GM19397 (cell line): ENCODE results near the gene PLCH1.

Source experiments
- ATAC-seq: cut with Tn5 transposase; IDR thresholded peaks from one replicate; pipeline ENCODE4 v1.9.1; 2021; ENCODE audit warnings: mild to moderate bottlenecking, moderate library complexity; ENCODE audit not compliant: unreplicated experiment

PLCH1 gene

DNA sequence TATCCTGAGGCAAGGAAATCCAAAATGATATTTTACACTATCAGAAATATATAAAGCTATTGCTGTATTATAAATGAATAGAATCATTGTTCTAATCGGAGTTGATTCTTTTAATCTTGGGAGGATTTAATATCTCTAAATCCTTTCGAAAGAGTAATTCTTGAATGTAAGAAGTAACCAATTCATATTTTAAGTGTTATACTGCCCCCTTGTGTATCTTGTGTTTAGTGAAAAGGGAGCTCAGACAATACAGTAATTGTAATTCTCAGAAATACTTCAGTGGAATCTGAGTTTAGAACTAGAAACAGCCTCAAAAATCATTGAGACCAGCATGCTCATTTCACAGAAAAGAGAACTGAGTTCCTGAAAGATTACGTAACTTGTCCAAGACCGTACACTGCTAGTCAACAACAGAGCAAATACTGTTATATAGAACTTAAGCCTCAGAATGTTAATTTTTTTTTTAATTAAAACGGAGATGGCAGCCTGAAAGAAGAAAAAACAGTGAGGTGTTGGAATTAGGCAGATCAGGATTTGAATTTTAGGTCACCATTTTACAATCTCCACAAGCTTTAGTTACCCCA, 42.9 kb downstream of the PLCH1 start:
- ATAC-seq: no peak

DNA sequence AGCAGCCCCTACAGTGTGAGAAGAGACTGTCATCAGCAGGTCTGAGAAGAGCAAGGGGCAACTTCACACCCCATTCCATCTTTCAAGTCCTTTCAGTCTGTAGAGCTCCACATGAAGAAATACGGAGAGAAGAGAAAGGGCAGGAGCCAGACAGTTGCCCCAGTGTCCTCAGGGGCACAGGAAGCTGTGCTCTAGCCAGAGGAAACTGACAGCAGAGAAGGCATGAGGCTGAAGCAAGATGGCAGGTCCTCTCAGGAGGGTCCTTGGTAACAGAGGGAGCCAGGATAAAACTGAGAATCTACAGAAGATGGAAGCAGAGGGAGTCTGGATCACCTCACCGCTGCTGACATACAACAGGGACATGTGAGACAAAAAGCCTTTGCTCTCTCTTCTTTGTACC, 47.3 kb downstream of the PLCH1 start:
- no peak for ATAC-seq

DNA sequence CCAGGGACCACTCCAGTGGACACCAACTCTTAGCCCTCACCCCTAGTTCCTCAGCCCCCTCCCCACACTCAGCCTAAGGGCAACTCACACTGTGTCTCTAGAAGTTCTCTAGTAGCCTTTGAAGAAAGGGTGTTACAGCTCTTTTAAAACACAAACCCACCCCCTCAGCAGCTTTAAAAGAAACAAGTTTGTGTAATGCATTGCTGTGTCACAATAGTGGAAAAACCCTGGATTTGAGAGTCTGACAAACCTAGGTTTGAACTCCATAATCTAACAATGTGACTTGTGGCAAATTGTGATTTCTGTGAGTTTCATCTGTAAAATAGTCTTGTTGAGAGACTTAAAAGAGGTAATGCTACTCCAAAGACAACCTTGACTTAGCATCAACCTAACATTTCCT, 54.0 kb downstream of the PLCH1 start:
- ATAC-seq: no peak

DNA sequence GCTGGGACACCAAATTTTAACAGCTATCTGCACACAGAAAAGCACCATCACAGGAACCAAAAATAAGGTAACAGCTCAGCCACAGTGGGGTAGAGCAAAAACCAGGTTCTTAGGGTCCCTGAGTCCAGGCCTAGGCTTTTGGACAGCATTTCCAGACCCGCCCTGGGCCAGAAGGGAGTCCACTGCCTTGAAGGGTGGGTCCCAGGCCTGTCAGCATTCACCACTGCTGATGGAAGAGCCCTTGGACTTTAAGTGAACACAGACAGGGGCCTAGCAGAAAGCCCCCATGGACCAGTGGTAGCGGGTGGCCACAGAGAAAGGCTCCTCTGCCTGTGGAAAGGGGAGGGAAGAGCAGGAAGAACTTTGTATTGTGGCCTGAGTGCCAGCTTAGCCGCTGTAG, 56.4 kb downstream of the PLCH1 start:
- ATAC-seq: no peak

DNA sequence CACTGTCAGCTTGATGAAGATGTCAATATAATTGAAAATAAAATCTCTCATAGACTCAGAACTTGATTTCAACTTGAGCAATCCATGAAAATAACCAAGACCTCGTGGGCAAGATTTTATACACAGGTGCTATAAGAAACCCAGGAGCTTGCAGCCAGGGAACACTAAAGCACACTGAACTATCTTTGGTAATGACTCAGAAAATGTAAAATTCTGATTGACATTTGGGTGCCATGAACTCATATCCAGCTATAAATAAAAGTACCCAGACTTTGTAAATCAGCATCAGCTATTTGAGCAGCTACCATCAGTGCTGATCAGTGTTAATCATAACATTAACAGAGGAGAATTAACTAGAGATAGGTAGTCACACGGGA, 61.5 kb downstream of the PLCH1 start:
- no peak for ATAC-seq

DNA sequence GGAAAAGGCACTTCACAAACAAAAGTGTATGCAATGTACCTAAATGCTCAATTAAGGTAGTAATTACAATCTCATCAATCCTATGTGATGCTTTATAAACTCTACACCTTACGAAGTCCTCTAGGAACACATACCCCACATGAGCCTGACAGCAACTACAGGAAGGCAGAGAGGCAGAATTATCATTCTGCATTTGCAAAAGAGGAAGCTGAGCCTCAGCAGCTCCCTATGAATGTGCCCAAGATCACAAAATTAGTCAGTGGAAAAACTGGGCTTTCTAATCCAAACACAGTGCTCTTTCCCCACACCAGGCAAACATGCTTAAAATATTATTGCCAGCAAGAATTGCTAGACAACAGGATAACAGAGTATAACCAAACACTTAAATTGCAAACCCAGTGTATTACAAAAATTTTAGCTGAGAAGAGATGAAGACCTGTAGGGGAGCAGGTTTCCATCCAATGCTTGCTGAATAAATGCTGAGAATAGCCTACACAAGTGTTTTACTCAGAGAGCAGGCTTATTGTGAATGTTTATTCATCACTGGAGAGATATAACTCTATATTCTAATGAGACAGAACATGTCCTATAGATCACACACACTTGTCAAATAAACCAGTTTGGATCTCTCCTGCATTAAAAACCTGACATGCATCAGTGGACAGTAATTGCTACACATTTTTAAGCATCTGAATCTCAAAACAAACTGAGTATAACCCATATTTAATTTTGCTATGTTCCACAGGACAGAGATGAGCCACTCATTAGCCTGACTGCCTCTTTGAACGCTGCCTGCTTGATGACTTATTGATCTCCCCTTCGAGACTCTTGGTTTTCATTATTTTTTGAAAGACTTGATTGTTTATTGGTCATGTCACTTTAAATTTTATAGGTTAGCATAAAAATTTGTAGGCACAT, 62.2 kb downstream of the PLCH1 start:
- ATAC-seq: no peak

DNA sequence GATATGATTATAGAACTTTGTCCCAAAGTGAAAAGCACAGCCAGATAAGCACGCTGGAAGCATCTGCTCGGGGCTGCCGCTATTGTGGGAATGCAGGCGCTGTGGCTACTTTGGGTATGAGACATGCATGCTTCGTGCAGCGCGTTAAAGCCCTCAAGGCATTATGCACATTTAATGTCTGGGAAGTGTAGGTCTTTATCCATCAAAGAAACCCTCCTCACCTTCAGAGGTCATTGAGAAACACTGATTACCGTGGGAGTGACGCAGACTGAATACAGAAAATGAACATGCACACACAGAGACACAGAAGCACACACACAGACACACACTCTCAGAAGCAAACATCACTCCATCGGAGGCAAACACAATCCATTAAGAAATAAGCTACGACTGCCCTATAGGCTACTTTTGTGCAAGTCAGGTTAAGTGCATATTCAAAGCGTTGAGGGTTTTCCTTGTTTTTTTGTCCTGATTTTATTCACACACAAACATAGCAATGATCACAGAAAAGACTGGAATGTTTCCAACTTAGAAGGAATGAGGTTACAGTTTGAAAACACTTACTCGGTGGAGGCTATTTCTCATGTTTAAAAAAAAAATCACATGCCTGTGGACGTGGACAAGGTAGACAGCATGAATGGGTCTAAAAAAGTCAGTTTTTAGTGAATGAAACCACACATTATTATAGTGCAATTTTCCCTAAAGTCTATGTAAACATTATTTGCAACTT, 68.5 kb downstream of the PLCH1 start:
- no peak for ATAC-seq

DNA sequence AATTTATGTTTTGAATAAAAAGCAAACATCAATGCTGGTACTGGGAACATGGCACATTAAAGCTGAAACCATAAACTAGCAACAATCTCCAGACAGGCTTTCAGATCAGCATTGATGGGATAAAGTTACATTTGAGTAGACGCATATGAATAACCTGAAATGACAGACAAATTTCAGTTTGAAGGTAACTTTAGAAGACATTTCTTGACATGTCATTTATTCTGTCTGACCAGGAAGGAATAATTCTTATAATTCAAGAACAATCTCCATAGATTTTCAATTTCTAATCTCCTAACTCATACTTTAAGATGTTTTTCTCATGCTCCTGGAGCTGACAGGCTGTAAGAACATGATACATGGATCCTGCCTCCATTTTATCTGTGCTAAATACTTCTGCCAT, 69.8 kb downstream of the PLCH1 start:
- no peak for ATAC-seq

DNA sequence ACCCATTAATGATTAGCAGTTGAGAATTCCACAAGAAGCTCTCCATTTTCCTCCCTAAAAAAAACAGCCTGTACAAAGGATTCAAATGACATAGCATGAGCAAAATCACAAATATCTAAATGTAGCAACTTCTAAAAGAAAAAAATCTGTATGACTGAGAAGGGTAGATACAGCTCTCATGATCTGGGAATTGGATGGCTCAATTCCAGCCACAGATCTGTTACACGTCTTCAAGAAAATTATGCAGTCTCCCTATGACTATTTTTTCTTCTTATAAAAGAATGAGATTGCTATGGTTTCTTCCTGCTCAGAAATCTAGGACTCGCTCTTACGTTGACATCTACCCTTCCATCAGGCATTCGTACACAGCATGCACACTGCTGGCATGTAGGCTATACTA, 71.5 kb downstream of the PLCH1 start:
- no peak for ATAC-seq

DNA sequence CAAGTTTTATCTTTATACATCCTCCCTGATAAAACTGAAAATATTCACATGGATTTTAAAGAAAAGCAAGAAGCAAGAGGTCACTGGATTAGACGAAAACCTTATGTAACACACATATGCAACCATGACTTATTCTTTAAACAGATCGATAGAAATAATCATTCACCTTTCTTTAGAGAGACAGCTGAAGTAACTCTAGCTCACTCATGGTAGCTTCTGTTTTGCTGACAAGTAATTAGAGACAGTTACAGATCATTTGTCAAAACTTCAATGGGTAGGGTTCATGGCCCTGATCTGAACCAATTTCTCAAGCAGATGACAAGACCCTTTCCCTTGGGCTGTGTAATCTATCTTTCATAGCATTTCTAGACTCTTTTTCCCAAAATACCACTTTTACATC, 74.5 kb downstream of the PLCH1 start:
- no peak for ATAC-seq

DNA sequence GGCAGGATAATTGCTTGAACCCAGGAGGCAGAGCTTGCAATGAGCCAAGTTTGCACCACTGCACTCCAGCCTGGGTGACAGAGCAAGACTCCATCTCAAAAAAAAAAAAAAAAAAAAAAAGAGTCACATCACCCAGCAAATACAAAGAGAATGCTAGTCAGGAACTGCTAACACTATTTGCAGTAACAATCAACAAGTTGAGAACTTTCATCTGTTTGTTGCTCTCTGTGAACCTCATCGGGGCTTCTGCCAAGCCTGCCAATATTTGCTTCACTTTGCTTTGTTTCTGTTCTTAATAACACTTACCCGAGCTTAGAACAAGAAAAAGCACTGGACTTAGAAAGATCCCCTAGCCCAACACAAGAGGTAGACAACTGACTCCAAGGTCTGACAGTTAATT, 76.9 kb downstream of the PLCH1 start:
- ATAC-seq: no peak

DNA sequence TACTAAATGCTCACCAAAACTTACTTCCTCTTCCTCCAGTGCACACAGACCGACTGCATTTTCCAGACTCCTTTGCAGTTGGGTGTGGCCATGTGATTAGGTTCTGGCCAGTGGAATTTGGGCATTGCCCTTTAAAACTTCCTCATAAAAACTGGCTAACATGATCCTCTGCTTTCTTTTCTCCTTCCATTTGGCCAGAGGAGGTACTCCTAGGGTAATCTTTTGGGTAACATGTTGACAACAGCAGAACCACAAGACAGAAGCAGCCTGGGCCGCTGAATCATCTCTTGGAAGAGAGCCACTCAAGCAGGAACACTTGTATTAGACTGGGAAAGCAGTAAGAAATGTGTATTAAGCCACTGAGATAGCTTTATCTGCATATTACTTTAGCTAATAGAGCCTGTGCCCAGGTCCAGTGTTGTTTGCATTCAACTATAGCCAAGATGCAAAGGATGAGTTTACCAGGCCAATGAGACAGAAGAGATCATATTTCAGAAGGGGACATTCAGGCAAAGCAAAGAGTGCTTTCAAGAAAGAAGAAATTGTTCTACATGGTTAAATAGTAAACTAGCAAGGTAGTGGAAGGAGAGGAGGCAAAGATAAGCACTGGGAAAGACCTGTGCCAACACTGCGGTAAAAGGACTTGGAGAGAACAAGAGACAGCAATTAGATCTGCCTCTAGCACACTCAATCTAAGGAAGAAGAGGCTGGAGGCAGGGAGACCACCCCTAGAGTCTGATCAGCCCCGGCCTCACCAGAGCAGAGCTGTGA, 79.8 kb downstream of the PLCH1 start:
- ATAC-seq: no peak

DNA sequence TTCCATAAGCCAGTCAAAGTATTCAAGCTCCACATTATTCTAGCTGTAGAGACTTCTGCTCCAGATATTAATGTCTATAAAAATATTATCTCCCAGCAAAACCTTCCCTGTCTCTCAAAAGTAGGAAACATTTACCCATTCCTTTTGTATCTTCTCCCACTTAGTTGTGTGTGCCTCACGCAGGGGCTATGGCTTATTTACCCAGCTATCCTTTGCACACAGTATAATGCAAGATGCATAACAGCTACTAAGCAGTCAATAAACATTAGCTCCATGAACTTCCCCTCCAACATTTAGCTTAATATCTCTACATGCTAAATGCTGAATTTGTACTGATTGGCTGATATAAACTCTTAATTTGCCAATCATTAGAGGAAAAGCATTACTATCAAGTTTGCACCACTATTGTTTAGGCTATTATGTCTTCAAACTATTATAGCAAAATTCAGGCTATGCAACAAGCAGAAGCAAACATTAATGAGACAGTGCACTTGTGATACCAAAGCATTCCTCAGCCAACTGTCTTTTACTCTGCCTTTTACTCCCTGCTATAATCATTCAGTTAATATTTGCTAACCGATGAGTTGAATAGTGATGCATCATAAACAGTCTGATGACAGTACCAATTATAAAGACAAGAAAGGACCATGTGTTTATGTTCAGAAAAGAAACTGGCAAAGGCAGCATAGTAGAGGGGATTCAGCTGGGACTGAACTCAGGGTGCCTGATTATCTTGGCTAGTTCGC, 81.2 kb downstream of the PLCH1 start:
- no peak for ATAC-seq

DNA sequence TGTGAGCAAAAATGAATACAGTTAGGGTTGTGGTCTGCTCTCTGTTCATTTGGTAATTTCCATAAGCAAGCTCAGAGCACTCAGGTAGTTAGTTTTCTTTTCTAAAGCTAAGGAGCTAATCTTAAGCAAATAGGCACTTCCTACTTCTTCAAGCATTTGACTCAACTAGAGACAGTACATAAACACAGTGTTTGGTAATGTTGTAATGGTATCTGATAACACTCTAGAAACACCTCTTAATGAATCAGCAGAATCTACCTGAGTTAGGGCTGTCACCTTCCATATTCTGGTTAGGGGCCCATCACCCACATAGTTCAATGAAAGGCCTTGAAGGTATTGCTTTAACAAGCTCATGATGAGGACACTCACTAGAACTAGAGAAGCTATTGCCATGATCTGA, 83.1 kb downstream of the PLCH1 start:
- ATAC-seq: no peak

DNA sequence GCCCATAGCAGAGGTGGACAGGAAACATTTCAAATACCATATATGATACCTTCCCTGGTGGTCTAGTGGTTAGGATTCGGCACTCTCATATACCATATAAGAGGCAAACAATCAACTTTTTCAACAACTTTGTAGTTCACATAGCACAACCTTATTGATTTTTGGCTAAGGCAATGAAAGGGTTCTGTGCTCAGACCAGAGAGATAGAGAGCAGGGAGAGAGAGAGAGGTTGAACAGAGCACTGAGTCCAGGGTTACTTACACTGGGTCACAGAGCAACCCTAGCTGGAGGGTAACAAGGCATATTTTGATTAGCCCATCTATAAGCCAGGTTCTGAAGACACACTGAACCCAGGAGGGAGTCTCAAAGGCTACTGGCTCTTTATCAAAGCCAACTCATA, 83.8 kb downstream of the PLCH1 start:
- ATAC-seq: no peak

DNA sequence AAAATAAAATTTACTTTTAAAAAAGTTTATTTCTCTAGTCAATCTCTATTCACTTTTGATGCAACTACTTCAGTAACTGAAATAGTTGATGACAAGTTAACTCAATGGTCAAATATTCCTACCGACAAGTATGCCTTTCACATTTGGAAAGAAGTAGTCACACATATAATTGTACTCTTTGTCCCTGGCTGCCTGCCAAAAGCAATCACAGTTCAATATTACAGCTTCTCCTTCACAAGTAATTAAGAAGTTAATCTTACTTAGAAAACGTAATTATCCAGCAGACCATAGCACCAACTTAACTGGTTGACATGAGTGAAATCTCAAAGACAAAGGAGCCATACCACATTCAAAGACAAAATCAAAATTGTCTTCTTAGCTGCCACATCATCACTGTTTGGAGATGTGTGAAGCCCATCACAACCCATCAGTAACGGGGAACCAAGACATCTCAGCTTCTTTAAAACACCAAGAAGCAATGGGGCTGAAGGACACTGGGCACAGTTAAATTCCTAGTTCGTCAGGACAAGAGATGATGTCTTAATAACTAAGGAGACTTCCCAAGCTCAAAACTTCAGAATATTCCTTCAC, 86.1 kb downstream of the PLCH1 start:
- ATAC-seq: no peak

DNA sequence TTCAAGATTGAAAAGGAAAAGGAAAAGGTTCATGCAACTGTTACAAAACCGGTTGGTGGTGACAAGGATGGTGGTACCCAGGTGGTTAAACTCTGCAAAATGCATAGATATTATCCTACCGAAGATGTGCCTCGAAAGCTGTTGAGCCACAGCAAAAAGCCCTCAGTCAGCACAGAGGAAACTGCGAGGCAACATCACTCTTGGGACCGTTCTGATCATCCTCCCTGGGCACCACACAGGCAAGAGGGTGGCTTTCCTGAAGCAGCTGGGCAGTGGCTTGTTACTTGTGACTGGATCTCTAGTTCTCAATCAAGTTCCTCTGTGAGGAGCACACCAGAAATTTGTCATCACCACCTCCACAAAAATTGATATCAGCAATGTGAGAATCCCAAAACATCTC, 86.9 kb downstream of the PLCH1 start:
- ATAC-seq: no peak

DNA sequence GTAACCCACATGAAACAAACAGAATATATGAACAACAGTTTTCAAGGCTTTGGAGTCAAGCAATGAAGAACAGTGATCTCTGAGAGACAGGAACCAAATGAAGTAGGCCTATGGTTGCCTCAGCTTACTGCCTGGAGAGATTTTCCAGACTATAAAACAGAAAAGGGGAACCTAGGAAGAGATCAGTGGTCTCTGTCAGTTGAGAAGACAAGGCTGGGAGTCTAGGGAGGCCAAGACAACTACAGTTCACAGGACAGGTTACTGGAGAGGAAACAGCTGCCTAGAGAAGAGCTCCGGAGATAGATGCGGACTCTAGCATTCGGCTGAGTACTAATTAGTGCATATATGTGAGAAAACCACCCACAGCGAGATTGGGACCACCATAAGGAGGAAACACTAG, 87.7 kb downstream of the PLCH1 start:
- no peak for ATAC-seq

DNA sequence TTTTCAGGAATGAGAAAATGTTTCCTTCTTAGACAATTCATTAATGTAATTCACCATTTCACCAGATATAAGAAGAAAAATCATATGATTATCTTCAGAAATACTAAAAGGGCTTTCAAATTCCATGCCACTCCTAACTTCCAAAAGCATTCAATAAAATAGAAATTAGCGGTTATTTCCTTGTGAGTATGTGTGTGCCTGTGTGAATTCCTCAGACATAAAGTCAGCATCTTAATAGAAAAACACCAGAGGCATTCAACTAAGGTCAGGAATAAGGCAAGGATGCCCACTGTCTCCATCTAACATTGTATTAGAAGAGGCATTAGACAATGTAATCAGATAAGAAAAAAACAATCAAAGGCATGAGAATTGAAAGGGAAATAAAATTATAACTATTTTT, 88.4 kb downstream of the PLCH1 start:
- no peak for ATAC-seq
